Measurements from ENCODE around the gene ST8SIA3.

ST8SIA3 gene, protein sequence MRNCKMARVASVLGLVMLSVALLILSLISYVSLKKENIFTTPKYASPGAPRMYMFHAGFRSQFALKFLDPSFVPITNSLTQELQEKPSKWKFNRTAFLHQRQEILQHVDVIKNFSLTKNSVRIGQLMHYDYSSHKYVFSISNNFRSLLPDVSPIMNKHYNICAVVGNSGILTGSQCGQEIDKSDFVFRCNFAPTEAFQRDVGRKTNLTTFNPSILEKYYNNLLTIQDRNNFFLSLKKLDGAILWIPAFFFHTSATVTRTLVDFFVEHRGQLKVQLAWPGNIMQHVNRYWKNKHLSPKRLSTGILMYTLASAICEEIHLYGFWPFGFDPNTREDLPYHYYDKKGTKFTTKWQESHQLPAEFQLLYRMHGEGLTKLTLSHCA

DNA sequence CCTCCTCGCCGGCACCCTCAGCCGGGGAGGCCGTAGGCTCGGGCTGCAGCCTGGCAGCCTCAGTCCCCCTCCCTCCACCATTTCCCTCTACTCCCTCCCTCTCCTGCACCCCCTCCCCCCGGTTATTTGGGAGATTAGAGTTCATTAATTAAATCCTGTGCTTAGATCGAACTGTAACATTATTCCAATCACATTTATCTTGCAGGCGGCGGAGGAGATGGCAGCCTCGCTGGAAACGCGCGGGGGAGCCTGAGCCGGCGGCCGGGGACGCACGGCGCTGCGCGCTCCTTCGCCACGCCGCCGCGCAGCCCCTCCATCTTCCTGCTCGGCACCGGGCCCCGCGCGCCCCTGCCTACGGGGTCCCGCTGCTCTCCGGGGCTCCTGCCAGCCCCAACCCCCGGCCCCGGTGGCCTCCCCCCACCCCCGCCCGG is at the start of gene ST8SIA3:
TSS of gene ST8SIA3 (plus strand) at position 287 of the 431 bp plus-strand sequence. CDS start 290 bp downstream, outside the sequence.
- DNase-seq: peak in 15 of 56 donors; percentile 3 to 49 (median 17)

DNA sequence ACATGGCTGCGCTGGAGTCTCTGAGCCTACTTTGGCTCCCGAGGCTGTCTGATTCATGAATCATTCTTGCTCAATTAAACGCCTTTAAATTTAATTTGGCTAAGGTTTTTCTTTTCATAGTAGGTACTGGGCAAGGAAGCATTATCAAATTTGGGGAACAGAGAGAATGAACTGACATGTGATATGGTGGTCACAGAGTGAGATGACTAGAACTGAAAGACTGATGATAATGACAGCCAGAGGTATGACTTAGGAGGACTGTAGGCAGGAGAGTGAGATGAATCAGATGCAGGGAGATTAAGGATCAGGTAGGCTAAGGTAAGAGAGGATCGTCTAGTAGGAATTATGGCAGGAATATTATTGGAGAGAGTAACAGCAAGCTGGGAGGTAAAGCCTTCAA is 40.9 kb upstream of the ST8SIA3 start:
- no peak for DNase-seq

DNA sequence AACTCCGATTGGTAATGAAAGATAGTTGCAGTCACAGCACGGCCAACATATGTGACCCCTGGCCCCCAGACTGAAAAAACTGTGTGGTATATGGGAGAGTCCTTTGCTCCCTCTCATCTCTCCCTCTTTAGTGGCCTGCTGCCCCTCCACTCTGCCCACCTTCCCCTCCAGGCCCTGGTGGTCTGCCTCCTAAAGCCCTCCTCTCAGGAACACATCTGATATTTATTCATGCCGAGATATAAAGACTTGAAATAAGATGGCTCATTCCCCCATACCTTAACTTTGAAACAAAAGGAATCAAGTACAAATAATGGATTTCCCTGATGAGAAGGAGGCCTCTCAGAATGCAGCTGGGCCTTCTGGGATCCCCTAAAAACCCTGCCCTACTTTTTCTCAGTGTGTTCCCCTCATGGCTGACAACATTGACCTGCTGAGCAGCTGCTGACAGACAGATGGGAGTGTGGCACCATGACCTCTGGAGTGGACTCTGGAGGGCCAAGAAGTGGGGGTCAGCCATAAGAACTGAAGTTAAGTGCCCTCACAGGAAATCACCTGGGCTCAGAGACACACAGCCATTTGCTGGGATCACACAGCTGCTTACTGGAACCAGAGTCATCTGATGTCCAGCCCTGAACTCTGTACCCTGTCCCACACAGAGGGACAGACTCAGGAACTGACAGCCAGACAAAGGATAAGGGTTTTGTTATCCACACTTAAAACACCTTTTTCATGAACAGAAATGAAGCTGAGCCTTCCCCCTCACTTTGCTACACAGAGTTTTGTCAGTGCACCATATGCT is 39.8 kb upstream of the ST8SIA3 start:
- DNase-seq: no peak

DNA sequence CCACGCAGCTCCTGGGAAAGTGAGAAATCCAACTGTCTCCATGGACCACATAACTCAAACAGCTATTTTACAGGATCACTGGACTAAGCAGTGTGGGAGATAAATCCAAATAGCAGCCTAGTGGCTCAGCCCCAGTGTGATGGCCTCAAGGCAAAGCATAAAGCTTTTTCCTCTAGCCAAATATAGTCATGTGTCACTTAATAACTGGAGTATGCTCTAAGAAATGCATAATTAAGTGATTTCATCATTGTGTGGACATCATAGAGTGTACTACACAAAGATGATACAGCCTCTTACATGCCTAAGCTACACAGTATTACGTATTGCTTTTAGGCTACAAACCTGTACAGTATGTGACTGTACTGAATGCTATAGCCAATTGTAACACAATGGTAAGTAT is 31.8 kb upstream of the ST8SIA3 start:
- no peak for DNase-seq

DNA sequence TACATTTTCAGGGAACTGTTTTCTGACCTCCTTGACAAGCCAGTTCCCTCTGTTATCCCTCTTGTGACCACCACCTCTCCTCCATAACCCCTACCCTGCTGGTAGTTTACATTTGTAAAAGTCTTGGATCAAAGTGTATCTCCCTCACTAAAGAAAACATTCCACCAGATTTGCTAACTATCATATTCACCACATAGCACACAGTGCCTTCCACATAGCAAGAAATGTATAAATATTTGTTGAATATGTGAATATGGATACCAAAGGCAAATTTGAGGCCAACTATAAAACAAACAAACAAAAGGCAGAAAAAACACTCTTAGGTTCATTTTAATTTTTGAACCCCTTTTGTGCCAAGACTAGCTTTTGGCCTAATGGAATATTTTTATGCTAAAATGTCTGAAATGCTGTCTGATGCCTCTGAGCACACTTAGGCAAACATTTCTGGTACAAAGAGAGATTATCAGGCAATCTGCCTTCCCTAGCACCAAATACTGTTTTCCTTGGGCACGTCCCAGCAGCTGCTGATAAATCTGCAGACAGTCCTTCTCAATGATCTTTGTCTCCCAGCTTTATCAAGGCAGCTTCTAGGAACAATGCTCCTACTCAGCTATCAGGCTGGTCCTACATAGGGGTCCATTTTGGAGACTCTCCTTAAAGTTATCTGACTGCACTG is 26.7 kb upstream of the ST8SIA3 start:
- no peak for DNase-seq

DNA sequence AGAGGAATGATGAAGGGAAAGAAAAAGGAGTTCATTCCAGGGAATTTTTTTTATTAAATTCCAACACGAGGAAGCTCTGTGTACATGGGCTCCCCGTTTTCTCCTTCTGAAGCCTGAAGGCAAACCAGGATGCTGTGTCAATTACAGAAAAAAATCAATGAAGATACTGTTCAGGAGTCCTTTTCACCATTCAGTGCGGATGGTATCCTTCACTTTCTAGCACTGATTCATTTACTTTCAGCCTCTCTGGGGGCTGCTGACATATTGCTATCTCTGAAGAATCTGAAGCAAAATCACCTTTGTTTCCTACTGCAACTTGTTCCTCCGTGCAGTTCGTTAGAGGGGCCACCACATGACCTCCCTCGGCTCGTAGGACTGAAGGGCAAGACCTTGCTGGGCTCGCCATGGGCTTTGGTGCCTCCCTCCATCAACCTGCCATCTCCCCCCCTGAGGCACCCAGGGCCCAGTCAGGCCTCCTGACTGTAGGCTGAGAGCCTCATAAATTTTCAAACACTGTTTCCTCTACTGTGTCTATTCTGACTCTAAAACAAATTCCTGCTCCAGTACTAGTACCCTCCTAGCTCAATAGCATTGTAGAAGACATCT is 25.5 kb upstream of the ST8SIA3 start:
- DNase-seq: no peak

DNA sequence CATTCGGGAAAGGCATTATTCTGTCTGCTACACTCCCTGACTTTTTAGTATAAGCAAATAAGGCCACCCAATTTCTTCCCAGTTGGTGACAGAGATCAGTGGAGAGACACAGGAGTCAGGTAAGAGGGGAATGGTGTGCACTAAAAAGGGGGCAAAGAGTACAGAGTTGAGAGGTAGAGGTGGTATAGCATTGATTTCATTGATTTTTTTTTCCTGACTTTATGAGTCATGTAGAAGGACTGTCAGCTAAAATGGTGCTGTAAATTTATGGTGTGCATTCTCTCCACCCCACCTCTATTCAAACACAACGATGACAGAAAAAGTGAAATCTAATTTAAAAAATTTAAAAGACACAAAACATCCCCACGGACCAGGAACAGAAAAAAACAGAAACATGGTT is 23.7 kb upstream of the ST8SIA3 start:
- no peak for DNase-seq

DNA sequence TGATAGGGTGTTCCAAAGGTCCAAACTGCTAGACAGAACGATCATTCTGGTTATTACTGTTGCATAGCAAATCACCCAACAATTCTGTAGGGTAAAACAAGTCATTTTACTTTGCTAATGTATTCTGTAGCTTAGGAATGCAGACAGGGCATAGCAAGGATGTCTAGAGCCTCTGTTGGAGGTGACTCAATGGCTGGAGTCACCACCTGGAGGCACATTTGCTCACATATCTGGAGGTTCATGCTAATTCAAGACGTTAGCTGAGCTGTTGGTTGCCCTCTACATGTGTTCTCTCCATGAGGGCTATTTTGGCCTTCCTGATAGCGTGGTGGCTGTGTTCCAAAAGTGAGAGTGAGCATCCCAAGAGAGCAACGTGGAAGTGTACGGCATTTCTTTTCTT is 22.5 kb upstream of the ST8SIA3 start:
- no peak for DNase-seq

DNA sequence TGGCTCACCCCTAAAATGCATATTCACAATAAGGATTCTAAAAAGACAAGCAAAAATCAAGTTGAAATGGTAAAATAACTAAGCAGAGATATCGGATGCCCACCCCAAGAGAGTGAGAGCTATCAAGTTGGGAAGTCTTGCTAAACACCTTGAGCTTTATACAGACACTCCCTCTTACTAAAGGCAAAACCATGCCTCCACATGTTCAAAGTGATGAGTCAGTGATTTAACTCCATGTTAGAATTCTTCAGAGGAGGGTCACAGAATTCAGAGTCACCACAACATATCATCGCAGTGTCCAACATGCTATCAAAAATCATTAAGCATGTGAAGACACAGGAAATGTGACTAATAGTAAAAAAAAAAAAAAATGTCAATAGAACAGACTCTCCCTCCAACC is 20.6 kb upstream of the ST8SIA3 start:
- no peak for DNase-seq

DNA sequence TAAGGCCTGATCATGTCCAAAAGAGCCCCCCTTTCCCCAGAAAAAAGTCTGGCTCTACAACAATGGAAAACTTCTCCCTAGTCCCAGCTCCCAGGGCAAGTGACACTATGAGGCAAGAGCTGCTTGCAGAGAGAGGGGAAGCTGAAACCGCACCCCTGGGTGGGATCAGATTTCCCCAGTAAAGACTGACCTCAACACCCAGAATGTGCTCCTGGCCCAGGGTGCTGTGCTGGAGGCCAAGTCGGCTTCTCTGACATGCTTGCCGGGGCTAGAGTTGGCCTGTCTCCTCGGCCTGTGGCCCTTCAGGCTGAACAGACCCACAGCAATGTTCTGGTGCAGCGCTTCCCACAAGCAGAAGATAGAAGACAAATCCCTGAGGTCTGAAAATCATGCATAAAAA is 18.4 kb upstream of the ST8SIA3 start:
- no peak for DNase-seq

DNA sequence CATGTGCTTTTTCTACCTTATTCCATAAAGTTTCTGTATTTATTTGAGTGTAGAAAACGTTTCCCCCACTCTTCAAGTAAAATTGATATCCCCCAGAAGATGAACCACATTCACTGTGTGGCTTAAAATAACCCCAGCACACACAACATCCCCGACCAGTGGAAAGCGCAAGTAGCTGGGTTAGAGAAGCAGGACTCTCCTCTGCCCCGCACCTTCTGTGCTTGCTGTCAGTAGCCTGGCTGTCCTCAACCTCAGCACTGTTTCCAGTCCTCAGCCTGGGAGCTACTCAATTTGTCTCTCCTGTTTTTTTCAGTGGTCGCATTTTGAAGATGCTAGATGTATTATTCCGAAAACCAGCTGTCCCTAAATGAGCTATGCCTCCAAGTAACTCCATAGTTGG is 18.0 kb upstream of the ST8SIA3 start:
- DNase-seq: no peak

DNA sequence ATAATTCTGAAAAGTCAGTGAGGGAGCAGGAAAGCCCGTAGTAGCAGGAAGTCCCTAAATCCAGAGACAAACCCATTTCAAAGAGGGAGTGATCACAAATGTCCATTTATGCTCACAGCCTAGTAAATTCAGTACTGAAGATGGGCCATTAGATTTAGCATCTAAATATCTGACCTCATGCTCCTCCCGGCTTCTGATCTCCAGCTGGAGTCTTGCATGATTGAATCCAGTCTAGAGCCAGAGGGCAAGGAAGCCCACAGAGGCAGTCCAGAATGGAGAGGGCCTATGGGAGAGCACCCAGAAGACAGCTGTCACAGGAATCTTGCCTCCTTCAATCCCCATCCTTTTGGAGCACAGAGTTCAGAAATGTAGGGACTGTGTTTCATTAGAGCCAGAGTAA is 16.0 kb upstream of the ST8SIA3 start:
- DNase-seq: no peak

DNA sequence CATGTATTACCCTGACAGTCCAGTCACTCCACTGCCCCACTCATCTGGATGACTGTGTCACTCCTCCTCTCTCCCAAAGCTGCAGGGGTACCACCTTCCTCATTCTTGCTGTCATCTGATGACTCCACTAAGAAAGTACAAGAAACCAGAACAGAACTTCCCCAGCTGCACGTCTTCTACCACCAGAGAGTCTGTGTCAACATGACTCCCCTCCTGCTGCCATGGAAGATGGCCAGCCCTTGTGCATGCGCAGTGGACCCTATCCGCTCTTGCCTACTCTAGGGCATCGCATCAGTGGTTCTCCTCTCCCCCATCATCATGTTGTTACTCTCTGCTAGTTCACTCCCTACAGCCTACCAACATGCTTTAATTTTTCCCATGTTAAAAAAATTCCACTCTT is 14.5 kb upstream of the ST8SIA3 start:
- DNase-seq: no peak

DNA sequence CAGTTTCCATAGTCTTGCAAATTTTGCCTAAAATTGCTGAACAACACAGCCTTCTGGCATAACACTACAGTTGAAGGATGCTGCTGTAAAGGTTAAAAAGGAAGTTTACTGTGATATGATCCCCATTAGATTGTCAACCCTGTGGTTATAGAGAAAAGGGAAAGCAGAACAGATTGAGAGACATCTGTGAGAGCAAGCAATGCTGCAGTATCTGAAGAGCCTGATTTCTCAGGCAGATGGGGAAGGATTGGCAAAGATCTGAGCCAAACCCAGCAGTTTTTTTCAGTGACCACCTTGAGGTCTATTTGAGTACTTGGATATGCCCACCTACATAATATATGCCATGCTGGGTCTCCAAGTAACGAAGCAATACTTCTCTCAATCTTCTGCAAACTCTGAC is 8.5 kb upstream of the ST8SIA3 start:
- DNase-seq: no peak

DNA sequence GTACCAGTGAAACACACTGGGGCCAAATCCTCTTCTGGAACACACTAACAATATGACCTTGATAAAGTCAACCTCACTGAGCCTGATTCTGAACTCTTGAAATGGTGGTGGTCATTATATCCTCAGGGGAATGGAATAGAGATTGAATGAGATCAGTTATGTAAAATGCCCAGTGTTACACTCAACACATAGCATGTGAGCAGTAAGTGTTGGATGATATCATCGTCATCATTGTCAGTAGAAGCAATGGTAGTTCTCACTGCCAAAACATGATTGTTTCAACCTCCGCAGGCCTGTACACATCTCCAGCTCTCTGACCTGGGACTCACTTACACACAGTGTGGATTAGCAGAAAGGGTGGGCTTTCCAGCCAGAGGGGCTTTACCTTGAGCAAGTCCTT is 5.5 kb upstream of the ST8SIA3 start:
- no peak for DNase-seq

DNA sequence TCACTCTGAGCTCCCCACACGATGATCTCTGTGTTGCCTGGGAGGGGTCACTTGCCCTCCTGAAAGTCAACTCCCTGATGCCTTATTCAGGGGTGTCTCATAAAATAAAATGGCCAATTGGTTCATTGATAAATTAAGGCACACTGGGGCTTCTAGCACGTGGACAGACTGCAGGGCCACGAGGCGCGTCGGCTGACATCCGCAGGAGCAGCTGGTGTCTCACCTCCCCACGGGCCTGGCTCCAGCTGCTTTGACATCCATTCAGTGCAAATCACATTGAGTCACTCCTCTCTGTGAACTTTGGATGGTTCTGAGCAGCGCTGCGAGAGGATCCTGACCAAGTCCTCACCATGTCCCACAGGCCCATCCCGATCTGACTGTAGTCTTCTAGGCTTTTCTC is 4.6 kb upstream of the ST8SIA3 start:
- DNase-seq: no peak

DNA sequence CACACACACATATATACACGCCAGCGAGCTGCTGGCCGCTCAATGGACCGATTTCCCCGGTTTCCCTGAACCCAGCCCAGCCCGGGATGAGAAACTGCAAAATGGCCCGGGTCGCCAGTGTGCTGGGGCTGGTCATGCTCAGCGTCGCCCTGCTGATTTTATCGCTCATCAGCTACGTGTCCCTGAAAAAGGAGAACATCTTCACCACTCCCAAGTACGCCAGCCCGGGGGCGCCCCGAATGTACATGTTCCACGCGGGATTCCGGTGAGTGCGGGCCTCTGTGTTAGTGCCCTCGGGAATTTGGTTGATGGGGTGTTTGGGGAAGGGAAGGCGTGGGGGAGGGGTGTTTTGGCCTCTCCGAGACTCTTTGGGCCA is 392 bp downstream of the ST8SIA3 start:
- peak in 11 of 56 donors; percentile 4 to 33 (median 16) for DNase-seq

DNA sequence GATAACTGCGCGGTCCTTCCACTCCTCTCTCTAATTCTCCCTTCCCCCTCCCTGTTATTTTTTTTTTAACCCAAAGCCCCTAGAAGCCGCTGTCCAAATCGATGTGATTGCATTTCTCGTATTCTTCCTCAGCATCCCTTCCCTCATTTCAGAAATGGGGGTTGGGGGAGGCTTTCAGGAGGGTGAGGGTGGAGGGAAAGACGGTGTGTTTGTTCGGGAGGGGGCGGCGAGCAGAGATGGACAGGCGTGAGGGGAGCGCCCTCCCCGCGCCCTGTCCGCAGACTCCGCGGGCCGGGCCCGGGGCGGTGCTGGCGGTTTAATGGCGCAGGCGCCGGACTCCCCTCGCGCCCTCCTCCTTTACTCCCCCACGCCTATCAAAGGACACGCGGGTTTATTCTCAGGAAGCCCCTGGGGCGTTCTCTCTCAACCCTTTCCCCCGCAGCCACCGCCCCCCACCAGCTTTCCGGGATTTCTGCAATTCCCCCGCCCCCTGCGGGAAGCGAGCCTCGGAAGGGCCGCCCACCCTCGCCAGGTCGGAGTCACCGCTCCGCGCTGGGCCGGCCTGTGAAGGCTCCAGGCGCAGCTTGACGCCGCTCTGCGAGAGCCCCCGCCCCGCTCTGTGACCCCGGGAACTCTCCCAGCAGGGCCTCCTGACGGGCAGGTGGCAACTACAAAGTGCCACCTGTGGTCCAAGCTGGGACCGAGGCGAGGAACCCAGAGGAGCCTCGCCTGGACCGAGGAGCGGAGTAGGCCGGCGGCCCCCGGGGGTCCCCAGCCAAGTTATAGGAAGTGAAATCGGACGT is 981 bp downstream of the ST8SIA3 start:
- peak in 18 of 56 donors; percentile 7 to 48 (median 22) for DNase-seq

DNA sequence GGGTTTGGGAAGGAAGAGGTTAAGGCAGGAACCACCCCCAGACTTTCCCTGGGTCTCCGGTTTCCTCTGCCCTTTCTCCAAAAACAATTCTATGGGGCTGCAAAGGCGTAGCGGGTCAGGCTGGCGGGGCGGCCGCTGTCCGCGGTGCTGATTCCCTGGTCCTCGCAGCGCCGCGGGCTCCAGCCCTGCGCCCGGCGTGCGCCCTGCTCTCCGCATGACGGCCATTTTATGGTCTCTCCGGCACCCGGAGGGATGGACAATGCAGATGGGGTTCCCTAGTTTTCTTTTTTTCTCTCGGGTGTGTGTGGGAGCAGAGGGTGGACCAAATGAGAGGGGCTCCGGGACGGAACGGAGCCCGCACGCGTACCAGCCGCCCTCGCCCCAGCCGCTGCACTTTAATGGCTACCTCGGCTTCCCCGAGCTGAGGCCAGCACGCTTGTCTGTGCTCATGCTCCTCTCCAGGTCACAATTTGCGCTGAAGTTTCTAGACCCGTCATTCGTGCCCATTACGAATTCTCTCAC is 1.6 kb downstream of the ST8SIA3 start:
- DNase-seq: peak in 19 of 56 donors; percentile 2 to 56 (median 21)

DNA sequence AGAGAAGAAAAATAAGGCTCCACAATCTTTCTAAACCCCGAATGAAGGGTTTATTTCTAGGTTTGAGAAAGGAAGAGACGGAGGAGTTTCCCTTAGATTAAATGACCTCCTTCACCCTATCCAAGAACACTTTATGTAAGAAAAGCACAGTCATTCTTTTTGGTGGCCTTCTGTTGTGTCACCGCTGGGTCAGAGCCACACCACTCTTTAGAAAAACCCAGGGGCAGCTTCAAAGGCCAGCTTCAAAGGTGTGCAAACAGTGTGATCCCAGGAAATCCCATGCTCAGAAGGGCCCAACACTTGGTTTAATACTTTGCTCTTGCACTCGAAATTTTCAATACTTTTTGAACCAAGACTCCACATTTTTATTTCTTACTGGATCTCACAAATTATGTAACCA is 7.1 kb downstream of the ST8SIA3 start:
- no peak for DNase-seq

DNA sequence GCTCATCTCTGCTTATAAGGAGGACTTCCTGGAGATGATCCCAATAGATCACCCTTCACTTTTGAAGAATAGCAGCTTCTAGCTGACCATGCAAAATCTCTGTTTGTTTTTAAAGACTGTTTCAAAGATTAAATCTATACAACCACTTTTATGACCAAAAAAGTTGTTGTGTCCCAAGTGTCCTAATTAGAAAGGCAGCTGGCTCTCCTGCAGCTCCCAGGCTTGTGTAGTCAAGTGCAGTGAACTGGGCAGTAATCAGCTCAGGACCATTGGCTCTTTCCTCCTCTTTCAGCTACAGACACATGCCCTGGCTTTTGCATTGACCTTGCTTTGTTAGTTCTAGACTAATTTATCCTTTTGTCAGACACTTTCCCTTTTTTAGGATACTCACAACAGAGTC is 10.4 kb downstream of the ST8SIA3 start:
- DNase-seq: no peak

Measured in amygdala (tissue), 56 donors.